Activated CD4-positive, alpha-beta T cell treated with anti-CD3 and anti-CD28 coated beads, Interleukin-2, amount 10 ng/mL, durations not matched to agents 24 days and 14 days (primary cell): ENCODE data around the gene LRRC19. TPM values are rescaled to one million over a fixed set of nuclear protein-coding genes. Genes with fewer than 3 reads are reported as not detected.

ENCODE experiments used
- DNase-seq: peaks from one replicate; pipeline ENCODE4 v3.0.0; 2022
- H3K27ac Mint-ChIP-seq: one replicate; pipeline ENCODE4 v1.8.0; 2022; ENCODE audit warnings: mild to moderate bottlenecking, mixed read lengths
- H3K27me3 Mint-ChIP-seq: one replicate; pipeline ENCODE4 v1.8.0; 2022; ENCODE audit warnings: mixed read lengths
- H3K36me3 Mint-ChIP-seq: one replicate; pipeline ENCODE4 v1.8.0; 2022; ENCODE audit warnings: low read depth, mild to moderate bottlenecking, mixed read lengths
- H3K4me1 Mint-ChIP-seq: one replicate; pipeline ENCODE4 v1.8.0; 2021; ENCODE audit warnings: mixed read lengths
- H3K4me3 Mint-ChIP-seq: one replicate; pipeline ENCODE4 v1.8.0; 2022; ENCODE audit warnings: mild to moderate bottlenecking, moderate library complexity, mixed read lengths
- H3K9me3 Mint-ChIP-seq: one replicate; pipeline ENCODE4 v1.8.0; 2021; ENCODE audit warnings: mixed read lengths
- intact Hi-C: fragments of 100-400 bp; cut with micrococcal nuclease; formaldehyde crosslinking; loops from one replicate; pipeline ENCODE4 v1.15.1; 2023
- total RNA-seq: library from RNA; stranded (reverse); gene quantifications from 2 replicates; pipeline ENCODE4 v1.2.3, GENCODE V29; 2022

Gene LRRC19
- total RNA-seq, 1 donor from 2014 or later = not detected

GRCh38 chr9:26947736-26948135 lies 57.7 kb downstream of the LRRC19 start:
- no peak for DNase-seq
- Mint-ChIP-seq H3K36me3 (peaks cover 23% of the 10 kb centered on the region), H3K27me3 (no peaks in the 10 kb centered on the region), H3K27ac (peak overlapping the region; percentile 96), H3K4me1 (peaks cover 33% of the 10 kb centered on the region), H3K4me3 (peak overlapping the region; percentile 87), H3K9me3 (no peaks in the 10 kb centered on the region)
- intact Hi-C loops = loop anchor here (1.0 to 2.0 kb wide), 2 partner anchors 9 to 55 kb away; partner anchors contain the start of genes CAAP1 and IFT74

- intact Hi-C loops = loop anchor here (1.0 to 2.0 kb wide), 2 partner anchors 9 to 54 kb away; partner anchors contain the start of genes CAAP1 and IFT74
- Mint-ChIP-seq H3K4me1 (peaks cover 36% of the 10 kb centered on the region), H3K27me3 (no peaks in the 10 kb centered on the region), H3K4me3 (peak within 1 kb of the TSS; percentile 87), H3K27ac (peak within 1 kb of the TSS; percentile 96), H3K9me3 (no peaks in the 10 kb centered on the region), H3K36me3 (peaks cover 26% of the 10 kb centered on the region)
- peak; percentile 96 for DNase-seq
These were observed 58.4 kb downstream of the LRRC19 start, which contains the start of gene PLAA for GRCh38 chr9:26946753-26947727. Gene PLAA, minus strand, starts transcription at chr9:26947242. Its CDS starts 197 bp downstream, at chr9:26947045.

GRCh38 chr9:26945591-26945990 lies 59.9 kb downstream of the LRRC19 start:
- intact Hi-C loops = no loop called here
- Mint-ChIP-seq H3K27me3 (no peaks in the 10 kb centered on the region), H3K4me3 (peak overlapping the region; percentile 87), H3K4me1 (peaks cover 46% of the 10 kb centered on the region), H3K27ac (peak overlapping the region; percentile 96), H3K9me3 (no peaks in the 10 kb centered on the region), H3K36me3 (peaks cover 32% of the 10 kb centered on the region)
- DNase-seq = no peak

Other genes starting within 250 kb of the LRRC19 start
- 19.9 and 23.1 TPM in 2 replicates for gene CAAP1, start 112.9 kb downstream of the LRRC19 start, total RNA-seq
- gene PLAA, start 58.4 kb downstream of the LRRC19 start, total RNA-seq = 45.7 and 47.0 TPM in 2 replicates
- gene IFT74, start 49.3 kb downstream of the LRRC19 start, total RNA-seq = 9.7 and 10.6 TPM in 2 replicates
- gene TEK, start 103.6 kb upstream of the LRRC19 start, total RNA-seq = not detected in 2 replicates